ENCODE results near the gene YIPF1.
"Not testable (repeated sequence)": the region's sequence is repeated elsewhere in the genome, so short reads cannot be mapped to it uniquely, and the experiment has no call there.

GRCh38 chr1:53816584-53816983, 73.0 kb downstream of the YIPF1 start:
- TF ChIP-seq, protein P1, sequence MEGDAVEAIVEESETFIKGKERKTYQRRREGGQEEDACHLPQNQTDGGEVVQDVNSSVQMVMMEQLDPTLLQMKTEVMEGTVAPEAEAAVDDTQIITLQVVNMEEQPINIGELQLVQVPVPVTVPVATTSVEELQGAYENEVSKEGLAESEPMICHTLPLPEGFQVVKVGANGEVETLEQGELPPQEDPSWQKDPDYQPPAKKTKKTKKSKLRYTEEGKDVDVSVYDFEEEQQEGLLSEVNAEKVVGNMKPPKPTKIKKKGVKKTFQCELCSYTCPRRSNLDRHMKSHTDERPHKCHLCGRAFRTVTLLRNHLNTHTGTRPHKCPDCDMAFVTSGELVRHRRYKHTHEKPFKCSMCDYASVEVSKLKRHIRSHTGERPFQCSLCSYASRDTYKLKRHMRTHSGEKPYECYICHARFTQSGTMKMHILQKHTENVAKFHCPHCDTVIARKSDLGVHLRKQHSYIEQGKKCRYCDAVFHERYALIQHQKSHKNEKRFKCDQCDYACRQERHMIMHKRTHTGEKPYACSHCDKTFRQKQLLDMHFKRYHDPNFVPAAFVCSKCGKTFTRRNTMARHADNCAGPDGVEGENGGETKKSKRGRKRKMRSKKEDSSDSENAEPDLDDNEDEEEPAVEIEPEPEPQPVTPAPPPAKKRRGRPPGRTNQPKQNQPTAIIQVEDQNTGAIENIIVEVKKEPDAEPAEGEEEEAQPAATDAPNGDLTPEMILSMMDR (IDR thresholded peaks at IDR 0.05; ENCODE audit: insufficient read depth, low read length) = not testable (repeated sequence)
- not testable (repeated sequence) for TF ChIP-seq GABPA (IDR thresholded peaks at IDR 0.05; ENCODE audit: low read depth)

All from HL-60 (cell line).